Activated B cell treated with CpG ODN at 0.5 μM for 24 hours (primary cell): ENCODE results near the gene CYP27A1. TPM values are rescaled to one million over a fixed set of nuclear protein-coding genes. Genes with fewer than 3 reads are reported as not detected.

Source experiments
- ATAC-seq: fragments of 200-7000 bp; cut with Tn5 transposase; one replicate; pipeline ENCODE4 v1.10.0; 2021; ENCODE audit warnings: low read depth, mild to moderate bottlenecking, moderate library complexity
- CTCF ChIA-PET: fragments of 350-600 bp; sonication (Branson Sonifier 250); formaldehyde crosslinking; loops from one replicate; lab custom pipeline; 2021; ENCODE audit warnings: antibody characterized with exemption; lab: Charles Lee
- POLR2A ChIA-PET: fragments of 350-600 bp; sonication (Branson Sonifier 250); formaldehyde crosslinking; loops from one replicate; lab custom pipeline; 2021; ENCODE audit warnings: antibody characterized with exemption; lab: Charles Lee
- DNase-seq: peaks from one replicate; pipeline ENCODE4 v3.0.0; 2022
- H3K27ac Mint-ChIP-seq: one replicate; pipeline ENCODE4 v1.8.0; 2020; ENCODE audit warnings: mixed read lengths
- H3K27me3 Mint-ChIP-seq: one replicate; pipeline ENCODE4 v1.8.0; 2021; ENCODE audit warnings: mixed read lengths
- H3K36me3 Mint-ChIP-seq: one replicate; pipeline ENCODE4 v1.8.0; 2021; ENCODE audit warnings: low read depth, mixed read lengths
- H3K4me1 Mint-ChIP-seq: one replicate; pipeline ENCODE4 v1.8.0; 2021; ENCODE audit warnings: mixed read lengths
- H3K4me3 Mint-ChIP-seq: one replicate; pipeline ENCODE4 v1.8.0; 2020; ENCODE audit warnings: mild to moderate bottlenecking, mixed read lengths
- H3K9me3 Mint-ChIP-seq: one replicate; pipeline ENCODE4 v1.8.0; 2020; ENCODE audit warnings: mixed read lengths
- intact Hi-C: fragments of 100-400 bp; cut with micrococcal nuclease; formaldehyde crosslinking; loops from one replicate; pipeline ENCODE4 v1.15.1; 2024
- total RNA-seq: library from RNA; stranded (reverse); gene quantifications from 2 replicates; pipeline ENCODE4 v1.2.3, GENCODE V29; 2022
- TF ChIP-seq, protein P1 (sequence below): fragments of 200-600 bp; IDR thresholded peaks from one replicate; pipeline ENCODE4 v1.8.0; 2022; ENCODE audit warnings: antibody characterized with exemption, mild to moderate bottlenecking

CYP27A1 gene
- total RNA-seq, 1 donor from 2014 or later = 0.55 TPM

DNA sequence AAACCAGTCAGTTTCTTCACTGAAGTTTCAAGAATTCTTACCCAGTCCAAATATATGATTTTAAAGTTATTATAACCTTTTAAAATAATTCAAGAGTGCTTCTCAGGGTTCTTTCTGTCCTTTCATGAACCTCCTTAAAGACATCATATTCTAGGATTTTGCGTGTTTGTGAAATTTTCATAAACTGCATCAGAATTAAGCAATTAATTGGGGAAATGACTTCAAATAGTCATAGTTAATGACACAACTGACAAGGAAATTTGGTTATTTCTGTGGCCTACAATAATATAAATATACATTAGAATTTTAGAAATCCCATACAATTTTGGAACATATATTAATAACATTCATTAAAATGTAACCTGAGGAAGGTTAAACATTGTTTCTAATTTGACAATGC is 10.5 kb downstream of the CYP27A1 start:
- intact Hi-C loops = no loop called here
- H3K27ac Mint-ChIP-seq = no peak overlapping the region
- no peaks in the 10 kb centered on the region for H3K36me3 Mint-ChIP-seq
- H3K9me3 Mint-ChIP-seq = peaks cover 3% of the 10 kb centered on the region
- no peak overlapping the region for H3K4me3 Mint-ChIP-seq
- peaks cover 25% of the 10 kb centered on the region for H3K27me3 Mint-ChIP-seq
- TF ChIP-seq, protein P1, sequence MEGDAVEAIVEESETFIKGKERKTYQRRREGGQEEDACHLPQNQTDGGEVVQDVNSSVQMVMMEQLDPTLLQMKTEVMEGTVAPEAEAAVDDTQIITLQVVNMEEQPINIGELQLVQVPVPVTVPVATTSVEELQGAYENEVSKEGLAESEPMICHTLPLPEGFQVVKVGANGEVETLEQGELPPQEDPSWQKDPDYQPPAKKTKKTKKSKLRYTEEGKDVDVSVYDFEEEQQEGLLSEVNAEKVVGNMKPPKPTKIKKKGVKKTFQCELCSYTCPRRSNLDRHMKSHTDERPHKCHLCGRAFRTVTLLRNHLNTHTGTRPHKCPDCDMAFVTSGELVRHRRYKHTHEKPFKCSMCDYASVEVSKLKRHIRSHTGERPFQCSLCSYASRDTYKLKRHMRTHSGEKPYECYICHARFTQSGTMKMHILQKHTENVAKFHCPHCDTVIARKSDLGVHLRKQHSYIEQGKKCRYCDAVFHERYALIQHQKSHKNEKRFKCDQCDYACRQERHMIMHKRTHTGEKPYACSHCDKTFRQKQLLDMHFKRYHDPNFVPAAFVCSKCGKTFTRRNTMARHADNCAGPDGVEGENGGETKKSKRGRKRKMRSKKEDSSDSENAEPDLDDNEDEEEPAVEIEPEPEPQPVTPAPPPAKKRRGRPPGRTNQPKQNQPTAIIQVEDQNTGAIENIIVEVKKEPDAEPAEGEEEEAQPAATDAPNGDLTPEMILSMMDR = no peak
- DNase-seq (no peak), ATAC-seq (no peak)
- ChIA-PET POLR2A (no interaction called here), CTCF (no interaction called here)
- no peaks in the 10 kb centered on the region for H3K4me1 Mint-ChIP-seq

DNA sequence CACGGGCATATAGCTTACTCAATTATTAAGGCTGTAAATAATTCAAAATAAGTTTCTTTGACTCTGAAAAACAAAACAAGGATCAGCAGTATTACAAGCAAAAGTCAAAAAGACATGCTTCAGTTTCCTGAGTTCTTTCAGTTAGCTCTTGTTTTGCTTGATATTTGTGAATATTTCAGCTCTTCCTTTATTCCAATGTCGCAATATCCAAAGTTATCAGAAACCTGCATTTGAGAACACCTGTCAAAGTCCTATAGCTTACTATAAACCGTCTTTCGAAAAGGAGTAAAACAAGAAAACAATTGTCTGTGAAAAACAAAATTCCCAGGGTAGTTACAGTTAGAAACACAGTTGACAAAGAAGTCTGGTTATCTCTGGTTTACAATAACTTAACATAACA is 14.7 kb downstream of the CYP27A1 start:
- CTCF ChIA-PET = no interaction called here
- H3K9me3 Mint-ChIP-seq = no peaks in the 10 kb centered on the region
- TF ChIP-seq, protein P1 = no peak
- H3K36me3 Mint-ChIP-seq = no peaks in the 10 kb centered on the region
- peaks cover 26% of the 10 kb centered on the region for H3K27me3 Mint-ChIP-seq
- ATAC-seq (no peak), DNase-seq (no peak)
- no peak overlapping the region for H3K27ac Mint-ChIP-seq
- intact Hi-C loops = no loop called here
- H3K4me3 Mint-ChIP-seq = no peak overlapping the region
- no peaks in the 10 kb centered on the region for H3K4me1 Mint-ChIP-seq
- POLR2A ChIA-PET = no interaction called here

DNA sequence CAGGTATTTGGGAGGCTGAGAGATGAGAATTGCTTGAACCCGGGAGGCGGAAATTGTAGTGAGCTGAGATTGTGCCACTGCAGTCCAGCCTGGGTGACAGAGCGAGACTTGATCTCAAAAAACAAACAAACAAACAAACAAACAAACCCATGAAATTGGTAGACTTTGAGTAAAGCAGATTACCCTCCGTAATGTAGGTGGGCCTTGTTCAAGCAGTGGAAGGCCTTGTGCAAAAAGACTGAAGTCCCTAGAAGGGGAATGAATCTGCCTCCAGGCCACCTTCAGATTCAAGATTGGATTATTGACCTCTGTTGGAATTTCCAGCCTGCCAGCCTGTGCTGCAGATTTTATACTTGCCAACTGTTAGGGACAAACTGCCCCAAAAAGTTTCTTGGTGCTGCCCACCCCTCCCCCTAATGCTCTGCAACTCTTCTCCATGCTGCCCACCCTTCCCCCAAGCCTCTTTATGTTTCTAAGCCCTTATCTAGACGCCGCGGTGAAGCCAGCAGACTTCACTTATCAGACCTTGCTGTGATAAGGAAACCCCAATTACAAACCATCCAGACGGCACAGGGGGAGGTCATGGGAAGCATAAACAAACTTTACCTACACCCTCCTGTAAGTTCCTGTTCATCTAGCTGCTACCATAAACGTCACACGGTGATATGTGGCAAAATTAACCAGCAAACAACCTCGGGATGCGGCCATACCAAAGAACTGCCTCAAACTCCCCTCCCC is 17.0 kb downstream of the CYP27A1 start:
- ChIA-PET POLR2A (no interaction called here), CTCF (no interaction called here)
- Mint-ChIP-seq H3K27ac (no peak overlapping the region), H3K4me1 (no peaks in the 10 kb centered on the region), H3K27me3 (peaks cover 25% of the 10 kb centered on the region), H3K4me3 (no peak overlapping the region), H3K36me3 (no peaks in the 10 kb centered on the region), H3K9me3 (no peaks in the 10 kb centered on the region)
- intact Hi-C loops = no loop called here
- TF ChIP-seq, protein P1 = no peak
- DNase-seq (no peak), ATAC-seq (no peak)

DNA sequence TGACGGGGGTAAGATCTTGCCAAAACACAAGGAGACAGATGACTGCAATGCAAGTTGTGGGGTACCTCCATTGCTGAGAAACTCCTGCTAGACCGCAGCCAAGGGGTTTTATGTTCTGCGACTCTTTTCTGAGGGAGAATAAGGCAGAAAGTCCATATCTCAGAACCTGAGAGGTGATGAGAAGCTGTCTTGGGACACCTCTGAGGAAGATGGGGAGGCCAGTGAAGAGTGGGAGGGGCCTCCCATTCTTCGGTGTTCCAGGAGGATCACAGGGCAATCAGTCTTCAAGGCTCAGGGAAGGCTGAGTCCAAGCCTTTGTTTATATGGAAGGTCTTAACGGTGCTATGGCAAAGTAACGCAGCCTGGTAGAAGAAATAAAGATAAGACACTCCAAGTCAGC is 18.0 kb downstream of the CYP27A1 start:
- intact Hi-C loops = no loop called here
- peaks cover 6% of the 10 kb centered on the region for H3K9me3 Mint-ChIP-seq

DNA sequence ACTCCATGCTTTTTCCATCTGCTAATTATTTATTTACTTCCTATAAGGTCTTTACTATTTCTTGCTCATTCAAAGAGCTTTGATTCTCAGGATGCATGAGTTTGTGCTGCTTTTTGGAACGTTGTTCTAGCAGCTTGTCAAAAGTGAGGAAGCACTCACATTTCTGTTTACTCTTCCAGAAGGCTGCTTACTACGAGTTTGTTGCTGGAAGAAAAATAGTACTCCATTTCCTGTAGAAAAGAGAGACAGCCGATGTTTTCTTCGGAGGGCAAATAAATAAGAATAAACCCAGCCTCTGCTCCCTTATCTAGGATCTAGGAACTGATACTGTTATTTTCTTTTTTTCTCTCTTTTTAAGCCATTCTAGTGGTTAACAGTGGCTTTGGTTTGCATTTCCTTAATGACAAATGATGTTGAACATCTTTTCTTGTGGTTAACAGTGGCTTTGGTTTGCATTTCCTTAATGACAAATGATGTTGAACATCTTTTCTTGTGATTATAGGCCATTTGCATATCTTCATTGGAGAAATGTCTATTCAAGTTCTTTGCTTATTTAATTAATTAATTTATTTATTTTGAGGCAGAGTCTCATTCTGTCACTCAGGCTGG is 20.5 kb downstream of the CYP27A1 start:
- DNase-seq = no peak
- ChIA-PET POLR2A (no interaction called here), CTCF (no interaction called here)
- H3K4me1 Mint-ChIP-seq = peaks cover 4% of the 10 kb centered on the region
- H3K27me3 Mint-ChIP-seq = peaks cover 37% of the 10 kb centered on the region
- no peak for ATAC-seq
- peaks cover 8% of the 10 kb centered on the region for H3K9me3 Mint-ChIP-seq
- H3K27ac Mint-ChIP-seq = no peak overlapping the region
- TF ChIP-seq, protein P1 = no peak
- intact Hi-C loops = no loop called here
- H3K36me3 Mint-ChIP-seq = no peaks in the 10 kb centered on the region
- no peak overlapping the region for H3K4me3 Mint-ChIP-seq

More for the DNA sequence above, 18.0 kb downstream of the CYP27A1 start:
- ChIA-PET CTCF (no interaction called here), POLR2A (no interaction called here)
- Mint-ChIP-seq H3K36me3 (no peaks in the 10 kb centered on the region), H3K4me3 (no peak overlapping the region), H3K4me1 (no peaks in the 10 kb centered on the region), H3K27ac (no peak overlapping the region), H3K27me3 (peaks cover 26% of the 10 kb centered on the region)
- no peak for ATAC-seq
- TF ChIP-seq, protein P1 = no peak
- no peak for DNase-seq
